ENCODE measurements around the gene OR5F1.

DNA sequence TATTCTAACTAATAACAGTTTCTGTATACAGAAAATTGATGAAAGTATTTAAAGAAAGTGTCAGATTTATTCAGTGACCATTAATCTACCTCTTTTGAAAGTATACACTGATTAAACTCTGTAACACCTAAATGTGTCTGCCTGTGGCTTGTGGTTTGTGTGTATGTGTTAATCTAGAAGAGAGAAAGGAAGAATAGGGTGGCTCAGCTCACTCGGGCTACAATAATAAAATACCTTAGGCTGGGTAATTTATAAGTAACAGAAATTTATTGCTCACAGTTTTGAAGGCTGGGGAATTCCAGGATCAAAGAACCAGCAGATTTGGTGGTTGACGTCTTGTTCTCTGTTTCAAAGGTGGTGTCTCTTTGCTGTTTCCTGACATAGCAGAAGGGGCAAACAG, 19.4 kb upstream of the OR5F1 start:
- TF ChIP-seq CTCF (optimal IDR thresholded peaks at IDR 0.05 in 1 of 3, IDR thresholded peaks at IDR 0.05 in 1 of 3, conservative IDR thresholded peaks at IDR 0.05 in 1 of 3; ENCODE audit: extremely low read depth in 1 of 3, insufficient read depth in 2 of 3, low read length in 3 of 3) (no peak), EZH2 (IDR thresholded peaks at IDR 0.05; ENCODE audit: low read length) (no peak)

Measured in keratinocyte (primary cell).